ENCODE data around the gene RAP1GAP2. TPM values are rescaled to one million over a fixed set of nuclear protein-coding genes. Genes with fewer than 3 reads are reported as not detected.
A peak's percentile ranks its signal among the peaks of the same experiment; 100 is the strongest.

The RAP1GAP2 gene
- polyA plus RNA-seq, 3 donors, result 1.5 to 48.4 (median 6.1) TPM

DNA sequence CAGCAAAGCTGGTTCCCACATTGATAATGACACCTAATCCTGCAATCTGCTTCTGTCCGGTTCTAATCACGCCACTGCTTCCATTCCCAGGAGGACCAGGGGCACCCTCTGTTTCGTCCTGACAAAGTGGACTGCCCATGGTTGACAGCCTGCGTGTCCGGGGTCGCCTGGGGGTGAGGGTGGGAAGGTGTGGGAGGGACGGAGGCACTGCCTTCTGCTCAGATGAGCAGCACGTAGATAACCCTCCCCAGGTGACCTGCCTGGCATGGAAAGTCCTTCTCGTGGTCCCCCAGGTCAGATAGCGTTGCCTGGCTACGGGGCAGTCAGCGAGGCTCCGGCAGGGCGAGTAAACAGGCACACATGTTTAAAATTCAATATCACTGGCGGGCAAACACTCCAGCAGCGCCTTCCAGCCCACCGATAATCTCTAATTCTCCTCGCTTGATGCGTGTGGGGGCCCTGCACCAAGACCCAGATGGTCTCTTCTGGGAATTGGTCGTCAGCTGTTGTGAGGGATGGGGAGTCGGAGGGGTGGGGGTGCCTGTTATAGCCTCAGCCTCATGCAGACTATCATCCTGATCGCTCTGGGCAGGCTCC, 132.2 kb downstream of the RAP1GAP2 start:
- DNase-seq, result no peak
- TF ChIP-seq, protein P1, sequence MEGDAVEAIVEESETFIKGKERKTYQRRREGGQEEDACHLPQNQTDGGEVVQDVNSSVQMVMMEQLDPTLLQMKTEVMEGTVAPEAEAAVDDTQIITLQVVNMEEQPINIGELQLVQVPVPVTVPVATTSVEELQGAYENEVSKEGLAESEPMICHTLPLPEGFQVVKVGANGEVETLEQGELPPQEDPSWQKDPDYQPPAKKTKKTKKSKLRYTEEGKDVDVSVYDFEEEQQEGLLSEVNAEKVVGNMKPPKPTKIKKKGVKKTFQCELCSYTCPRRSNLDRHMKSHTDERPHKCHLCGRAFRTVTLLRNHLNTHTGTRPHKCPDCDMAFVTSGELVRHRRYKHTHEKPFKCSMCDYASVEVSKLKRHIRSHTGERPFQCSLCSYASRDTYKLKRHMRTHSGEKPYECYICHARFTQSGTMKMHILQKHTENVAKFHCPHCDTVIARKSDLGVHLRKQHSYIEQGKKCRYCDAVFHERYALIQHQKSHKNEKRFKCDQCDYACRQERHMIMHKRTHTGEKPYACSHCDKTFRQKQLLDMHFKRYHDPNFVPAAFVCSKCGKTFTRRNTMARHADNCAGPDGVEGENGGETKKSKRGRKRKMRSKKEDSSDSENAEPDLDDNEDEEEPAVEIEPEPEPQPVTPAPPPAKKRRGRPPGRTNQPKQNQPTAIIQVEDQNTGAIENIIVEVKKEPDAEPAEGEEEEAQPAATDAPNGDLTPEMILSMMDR (IDR thresholded peaks at IDR 0.05), result no peak
- Histone ChIP-seq H3K4me1 (ENCODE audit: control insufficient read depth in 1 of 2, insufficient read depth in 2 of 2, low read length in 2 of 2) (peaks cover 0 to 4% of the 10 kb centered on the region in 2 donors), H3K9ac (ENCODE audit: insufficient read depth, low read length, poor library complexity, severe bottlenecking) (no peak overlapping the region), H2AFZ (ENCODE audit: insufficient read depth, low read depth, low read length, poor library complexity, severe bottlenecking) (no peak overlapping the region), H3K79me2 (ENCODE audit: insufficient read depth, low read length) (peaks cover 16% of the 10 kb centered on the region), H4K20me1 (ENCODE audit: insufficient read depth, low read length) (peaks cover 100% of the 10 kb centered on the region), H3K4me2 (replicated peaks; ENCODE audit: extremely low read depth, low read length, poor library complexity, severe bottlenecking) (no peak overlapping the region), H3K4me3 (replicated peaks in 1 of 3; ENCODE audit: low read depth in 2 of 3, low read length in 3 of 3) (no peak overlapping the region), H3K27me3 (ENCODE audit: control insufficient read depth in 2 of 2, insufficient read depth in 2 of 2, low read length in 2 of 2) (no peaks in the 10 kb centered on the region), H3K9me3 (replicated peaks in 1 of 2; ENCODE audit: control insufficient read depth in 1 of 2, insufficient read depth in 1 of 2, low read length in 2 of 2) (no peaks in the 10 kb centered on the region), H3K27ac (ENCODE audit: low read depth in 1 of 2, low read length in 2 of 2) (no peak overlapping the region), H3K36me3 (replicated peaks in 1 of 2; ENCODE audit: control insufficient read depth in 1 of 2, insufficient read depth in 2 of 2, low read length in 2 of 2) (peaks cover 17 to 65% of the 10 kb centered on the region in 2 donors)
- Mint-ChIP-seq H3K4me3 (no peak overlapping the region), H3K9me3 (peaks cover 0 to 4% (median 0%) of the 10 kb centered on the region in 7 donors), H3K36me3 (peaks cover 49 to 79% of the 10 kb centered on the region in 2 donors), H3K27ac (peak overlapping the region in 1 of 7 donors; percentile 26), H3K27me3 (ENCODE audit: low read depth in 3 of 3) (peaks cover 0 to 1% (median 0%) of the 10 kb centered on the region in 3 donors), H3K4me1 (peaks cover 40% of the 10 kb centered on the region)
- WGBS (ENCODE audit: insufficient coverage), result 100% methylated on average over 12 of the region's 22 CpGs
- intact Hi-C loops (cut with micrococcal nuclease), result loop anchor here (5.0 to 10.0 kb wide), 2 partner anchors 101 to 144 kb away; no protein-coding TSS in a partner anchor

DNA sequence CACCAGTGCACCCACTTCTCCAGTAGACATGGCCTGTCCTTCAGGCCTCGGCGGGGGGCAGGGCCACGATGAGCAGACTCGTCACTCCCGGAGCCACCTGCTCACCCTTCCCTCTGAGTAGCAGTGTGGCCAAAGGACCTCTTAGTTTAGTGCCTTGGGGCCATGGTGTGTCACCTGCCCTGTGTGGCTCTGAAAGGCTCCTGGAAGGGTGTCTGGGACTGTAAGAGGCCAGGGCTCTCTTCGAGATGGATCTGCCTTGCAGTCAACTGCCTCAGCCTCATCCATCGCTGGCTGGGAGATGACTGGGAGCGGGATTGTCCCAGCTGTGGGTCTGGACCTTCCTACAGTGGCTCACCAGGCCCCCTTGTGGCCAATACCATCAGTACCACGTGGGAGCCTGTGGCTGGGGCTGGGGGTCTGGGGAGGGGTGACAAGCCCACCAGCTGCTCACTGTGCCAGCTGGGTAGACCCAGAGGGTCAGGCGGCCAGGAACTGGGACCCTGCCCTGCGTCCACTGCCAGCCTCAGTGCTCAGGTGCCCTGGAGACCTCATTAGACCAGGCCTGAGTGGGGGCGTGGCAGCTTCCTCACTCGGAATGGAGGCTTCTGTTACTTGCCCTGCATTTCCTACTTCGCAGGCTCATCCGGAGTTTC, 133.8 kb downstream of the RAP1GAP2 start:
- no peaks in the 10 kb centered on the region for H3K27me3 ChIP-seq (ENCODE audit: control insufficient read depth in 2 of 2, insufficient read depth in 2 of 2, low read length in 2 of 2)
- no peak overlapping the region for H3K4me2 ChIP-seq (replicated peaks; ENCODE audit: extremely low read depth, low read length, poor library complexity, severe bottlenecking)
- intact Hi-C loops (cut with micrococcal nuclease), result loop anchor here (5.0 to 10.0 kb wide), 3 partner anchors 98 to 145 kb away; no protein-coding TSS in a partner anchor
- Mint-ChIP-seq H3K4me3 (no peak overlapping the region), H3K9me3 (peaks cover 0 to 4% (median 0%) of the 10 kb centered on the region in 7 donors), H3K36me3 (peaks cover 59 to 81% of the 10 kb centered on the region in 2 donors), H3K27me3 (ENCODE audit: low read depth in 3 of 3) (peaks cover under 1 to 3% (median 2%) of the 10 kb centered on the region in 3 donors), H3K4me1 (peaks cover 30% of the 10 kb centered on the region), H3K27ac (peak overlapping the region in 1 of 7 donors; percentile 30)
- H3K4me3 ChIP-seq (replicated peaks in 1 of 3; ENCODE audit: low read depth in 2 of 3, low read length in 3 of 3), result no peak overlapping the region
- peaks cover 28 to 77% of the 10 kb centered on the region in 2 donors for H3K36me3 ChIP-seq (replicated peaks in 1 of 2; ENCODE audit: control insufficient read depth in 1 of 2, insufficient read depth in 2 of 2, low read length in 2 of 2)
- WGBS (ENCODE audit: insufficient coverage), result 69% methylated on average over 13 of the region's 15 CpGs
- H3K79me2 ChIP-seq (ENCODE audit: insufficient read depth, low read length), result peaks cover 8% of the 10 kb centered on the region
- H2AFZ ChIP-seq (ENCODE audit: insufficient read depth, low read depth, low read length, poor library complexity, severe bottlenecking), result no peak overlapping the region
- peaks cover 100% of the 10 kb centered on the region for H4K20me1 ChIP-seq (ENCODE audit: insufficient read depth, low read length)
- H3K4me1 ChIP-seq (ENCODE audit: control insufficient read depth in 1 of 2, insufficient read depth in 2 of 2, low read length in 2 of 2), result peaks cover 0 to 4% of the 10 kb centered on the region in 2 donors
- H3K27ac ChIP-seq (ENCODE audit: low read depth in 1 of 2, low read length in 2 of 2), result no peak overlapping the region
- no peaks in the 10 kb centered on the region for H3K9me3 ChIP-seq (replicated peaks in 1 of 2; ENCODE audit: control insufficient read depth in 1 of 2, insufficient read depth in 1 of 2, low read length in 2 of 2)
- no peak for DNase-seq
- TF ChIP-seq, protein P1 (IDR thresholded peaks at IDR 0.05), result peak; percentile 78
- H3K9ac ChIP-seq (ENCODE audit: insufficient read depth, low read length, poor library complexity, severe bottlenecking), result no peak overlapping the region

Data from CD14-positive monocyte (primary cell).